ENCODE results near the gene CHCHD6.

Gene CHCHD6

GRCh38 chr3:126696701-126697267 lies 7.3 kb upstream of the CHCHD6 start:
- CTCF ChIA-PET, result no interaction called here
- no peak for TF ChIP-seq ELF4 (IDR thresholded peaks at IDR 0.05)
- POLR2A ChIA-PET, result no interaction called here
- DNase-seq (ENCODE audit: extremely low spot score), result no peak

GRCh38 chr3:126699011-126699410 lies 5.0 kb upstream of the CHCHD6 start:
- TF ChIP-seq CTBP1 (IDR thresholded peaks at IDR 0.05; ENCODE audit: borderline replicate concordance) (no peak), TARDBP (IDR thresholded peaks at IDR 0.05) (no peak), FOXA1 (IDR thresholded peaks at IDR 0.05) (no peak), FOXM1 (IDR thresholded peaks at IDR 0.05; ENCODE audit: borderline replicate concordance) (no peak), PKNOX1 (IDR thresholded peaks at IDR 0.05) (no peak), ZNF384 (IDR thresholded peaks at IDR 0.05) (no peak), NFRKB (IDR thresholded peaks at IDR 0.05) (no peak), BHLHE40 (IDR thresholded peaks at IDR 0.05; ENCODE audit: borderline replicate concordance) (no peak), ELF4 (IDR thresholded peaks at IDR 0.05) (no peak), ARNT (IDR thresholded peaks at IDR 0.05) (no peak), SP1 (IDR thresholded peaks at IDR 0.05) (no peak), HDGF (IDR thresholded peaks at IDR 0.05; ENCODE audit: borderline replicate concordance) (no peak), LEF1 (IDR thresholded peaks at IDR 0.05; ENCODE audit: borderline replicate concordance) (no peak), L3MBTL2 (conservative IDR thresholded peaks at IDR 0.05) (no peak), SUZ12 (IDR thresholded peaks at IDR 0.05) (no peak), FOXK2 (IDR thresholded peaks at IDR 0.05) (no peak)
- DNase-seq (ENCODE audit: extremely low spot score), result no peak
- ChIA-PET CTCF (interaction anchor here (0.6 kb wide), 1 partner anchor 52 kb away, joined by 3 read pairs; no protein-coding TSS in a partner anchor), POLR2A (no interaction called here)

GRCh38 chr3:126704494-126705214 lies 614 bp downstream of the CHCHD6 start:
- ChIA-PET CTCF (interaction anchor here (1.5 kb wide), 1 partner anchor 47 kb away, joined by 4 read pairs; no protein-coding TSS in a partner anchor), POLR2A (interaction anchor here (0.8 to 1.5 kb wide), 2 partner anchors 13 to 42 kb away, joined by 3 to 5 read pairs; no protein-coding TSS in a partner anchor)
- DNase-seq (ENCODE audit: extremely low spot score), result peak; percentile 28
- TF ChIP-seq CTBP1 (IDR thresholded peaks at IDR 0.05; ENCODE audit: borderline replicate concordance) (no peak), L3MBTL2 (conservative IDR thresholded peaks at IDR 0.05) (peak; percentile 76)

GRCh38 chr3:126706631-126707030 lies 2.6 kb downstream of the CHCHD6 start:
- no peak for DNase-seq (ENCODE audit: extremely low spot score)
- ChIA-PET POLR2A (no interaction called here), CTCF (no interaction called here)
- TF ChIP-seq FOXM1 (IDR thresholded peaks at IDR 0.05; ENCODE audit: borderline replicate concordance) (no peak), FOXK2 (IDR thresholded peaks at IDR 0.05) (no peak), PKNOX1 (IDR thresholded peaks at IDR 0.05) (no peak), ZNF384 (IDR thresholded peaks at IDR 0.05) (no peak), SP1 (IDR thresholded peaks at IDR 0.05) (no peak), HDGF (IDR thresholded peaks at IDR 0.05; ENCODE audit: borderline replicate concordance) (no peak), ARNT (IDR thresholded peaks at IDR 0.05) (no peak), LEF1 (IDR thresholded peaks at IDR 0.05; ENCODE audit: borderline replicate concordance) (no peak), L3MBTL2 (conservative IDR thresholded peaks at IDR 0.05) (no peak), BHLHE40 (IDR thresholded peaks at IDR 0.05; ENCODE audit: borderline replicate concordance) (no peak), CTBP1 (IDR thresholded peaks at IDR 0.05; ENCODE audit: borderline replicate concordance) (no peak)

- TF ChIP-seq SUZ12 (IDR thresholded peaks at IDR 0.05) (no peak), FOXK2 (IDR thresholded peaks at IDR 0.05) (no peak), ELF4 (IDR thresholded peaks at IDR 0.05) (no peak), SP1 (IDR thresholded peaks at IDR 0.05) (no peak), L3MBTL2 (conservative IDR thresholded peaks at IDR 0.05) (no peak)
- no peak for DNase-seq (ENCODE audit: extremely low spot score)
- ChIA-PET POLR2A (no interaction called here), CTCF (interaction anchor here (1.8 kb wide), 1 partner anchor 31 kb away, joined by 3 read pairs; no protein-coding TSS in a partner anchor)
These were observed 7.2 kb downstream of the CHCHD6 start for GRCh38 chr3:126711121-126711760.

- DNase-seq (ENCODE audit: extremely low spot score), result no peak
- ChIA-PET CTCF (no interaction called here), POLR2A (no interaction called here)
- TF ChIP-seq BHLHE40 (IDR thresholded peaks at IDR 0.05; ENCODE audit: borderline replicate concordance) (no peak), NFRKB (IDR thresholded peaks at IDR 0.05) (no peak), LEF1 (IDR thresholded peaks at IDR 0.05; ENCODE audit: borderline replicate concordance) (no peak), L3MBTL2 (conservative IDR thresholded peaks at IDR 0.05) (no peak), ZNF384 (IDR thresholded peaks at IDR 0.05) (no peak), SP1 (IDR thresholded peaks at IDR 0.05) (no peak), FOXM1 (IDR thresholded peaks at IDR 0.05; ENCODE audit: borderline replicate concordance) (no peak), ARNT (IDR thresholded peaks at IDR 0.05) (no peak), ELF4 (IDR thresholded peaks at IDR 0.05) (no peak), PKNOX1 (IDR thresholded peaks at IDR 0.05) (no peak), TARDBP (IDR thresholded peaks at IDR 0.05) (no peak), SUZ12 (IDR thresholded peaks at IDR 0.05) (no peak), HDGF (IDR thresholded peaks at IDR 0.05; ENCODE audit: borderline replicate concordance) (no peak), CTBP1 (IDR thresholded peaks at IDR 0.05; ENCODE audit: borderline replicate concordance) (no peak), FOXK2 (IDR thresholded peaks at IDR 0.05) (no peak), FOXA1 (IDR thresholded peaks at IDR 0.05) (no peak)
These were observed 9.2 kb downstream of the CHCHD6 start for GRCh38 chr3:126713199-126713598.

All from HEK293T (cell line).